MM.1S (cell line): Measurements from ENCODE around the gene PDXK.
A peak's percentile ranks its signal among the peaks of the same experiment; 100 is the strongest.

Source experiments
- DNase-seq: peaks from one replicate; pipeline ENCODE4 v3.0.0-alpha.2; 2015
- H2AFZ ChIP-seq: fragments of 300-600 bp; sonication (generic); 2 replicates; pipeline ENCODE4 v1.6.0; 2016; ENCODE audit warnings: antibody characterized with exemption, low read length
- H3F3A ChIP-seq: fragments of 300-600 bp; sonication (generic); 2 replicates; pipeline ENCODE4 v1.6.1; 2016; ENCODE audit warnings: mild to moderate bottlenecking, antibody characterized with exemption, low read length, moderate library complexity, mixed read lengths; ENCODE audit not compliant: insufficient read depth
- H3K27ac ChIP-seq: fragments of 300-600 bp; sonication (generic); 2 replicates; pipeline ENCODE4 v1.5.1; 2016; ENCODE audit warnings: mild to moderate bottlenecking, low read length
- H3K27me3 ChIP-seq: fragments of 300-600 bp; sonication (generic); replicated peaks from 2 replicates; pipeline ENCODE4 v1.6.0; 2016; ENCODE audit warnings: low read length; ENCODE audit not compliant: insufficient read depth
- H3K36me3 ChIP-seq: fragments of 300-600 bp; sonication (generic); replicated peaks from 2 replicates; pipeline ENCODE4 v1.6.1; 2016; ENCODE audit warnings: mild to moderate bottlenecking, low read length, mixed read lengths; ENCODE audit not compliant: insufficient read depth
- H3K4me1 ChIP-seq: fragments of 300-600 bp; sonication (generic); 2 replicates; pipeline ENCODE4 v1.6.1; 2016; ENCODE audit warnings: low read length, mixed read lengths
- H3K4me2 ChIP-seq: fragments of 300-600 bp; sonication (generic); 2 replicates; pipeline ENCODE4 v1.6.0; 2016; ENCODE audit warnings: low read depth, low read length
- H3K4me3 ChIP-seq: fragments of 300-600 bp; sonication (generic); 2 replicates; pipeline ENCODE4 v1.5.1; 2016; ENCODE audit warnings: low read length, mixed read lengths
- H3K79me2 ChIP-seq: fragments of 300-600 bp; sonication (generic); 2 replicates; pipeline ENCODE4 v1.6.1; 2016; ENCODE audit warnings: mixed run types, low read length, mixed read lengths
- H3K9ac ChIP-seq: fragments of 300-600 bp; sonication (generic); 2 replicates; pipeline ENCODE4 v1.6.1; 2016; ENCODE audit warnings: low read length, mixed read lengths
- H3K9me2 ChIP-seq: fragments of 300-600 bp; sonication (generic); replicated peaks from 2 replicates; pipeline ENCODE4 v1.6.1; 2016; ENCODE audit warnings: mild to moderate bottlenecking, low read length, mixed read lengths; ENCODE audit not compliant: insufficient read depth
- H3K9me3 ChIP-seq: fragments of 300-600 bp; sonication (generic); replicated peaks from 2 replicates; pipeline ENCODE4 v1.6.1; 2016; ENCODE audit warnings: mild to moderate bottlenecking, low read length, mixed read lengths; ENCODE audit not compliant: insufficient read depth
- H4K20me1 ChIP-seq: fragments of 300-600 bp; sonication (generic); 2 replicates; pipeline ENCODE4 v1.6.1; 2016; ENCODE audit warnings: mild to moderate bottlenecking, low read length, moderate library complexity, mixed read lengths; ENCODE audit not compliant: insufficient read depth
- CTCF ChIP-seq: fragments of 300-600 bp; sonication (generic); IDR thresholded peaks from 2 replicates; pipeline ENCODE4 v1.5.1; 2016; ENCODE audit warnings: antibody characterized with exemption, low read length, mixed read lengths
- EZH2 ChIP-seq: fragments of 300-600 bp; sonication (generic); optimal IDR thresholded peaks from 2 replicates; pipeline ENCODE3; 2017; ENCODE audit warnings: low read depth, mild to moderate bottlenecking, antibody characterized with exemption, low read length, mixed read lengths
- EZH2phosphoT487 ChIP-seq: fragments of 300-600 bp; sonication (generic); IDR thresholded peaks from 2 replicates; pipeline ENCODE4 v1.6.1; 2018; ENCODE audit warnings: antibody characterized with exemption, low read length

The PDXK gene

GRCh38 chr21:43775795-43776430 lies 57.0 kb downstream of the PDXK start, which contains the start of gene CSTB:
Gene CSTB, minus strand, starts transcription at chr21:43776308. Its CDS starts 39 bp downstream, at chr21:43776269.
- Histone ChIP-seq H3K36me3 (peaks cover 18% of the 10 kb centered on the region), H3K79me2 (peaks cover 33% of the 10 kb centered on the region), H2AFZ (peak within 1 kb of the TSS; percentile 70), H3K9me3 (no peaks in the 10 kb centered on the region), H3K9me2 (no peaks in the 10 kb centered on the region), H3K9ac (peak within 1 kb of the TSS; percentile 74), H3F3A (peaks cover 69% of the 10 kb centered on the region), H3K27me3 (no peaks in the 10 kb centered on the region), H3K4me1 (peaks cover 37% of the 10 kb centered on the region), H3K4me2 (peak within 1 kb of the TSS; percentile 83), H3K4me3 (peak within 1 kb of the TSS; percentile 90), H4K20me1 (peaks cover 6% of the 10 kb centered on the region; the same call in 1 of the 2 replicates), H3K27ac (peak within 1 kb of the TSS; percentile 58; the same call in 1 of the 2 replicates)
- DNase-seq: peak; percentile 94
- TF ChIP-seq EZH2: no peak
- TF ChIP-seq EZH2phosphoT487: no peak
- peak; percentile 19; the same call in 1 of the 2 replicates for TF ChIP-seq CTCF

- H3F3A ChIP-seq: peaks cover 73% of the 10 kb centered on the region
- H3K4me3 ChIP-seq: no peak overlapping the region
- H3K4me1 ChIP-seq: peaks cover 58% of the 10 kb centered on the region
- H3K4me2 ChIP-seq: no peak overlapping the region
- H3K79me2 ChIP-seq: peaks cover 33% of the 10 kb centered on the region
- no peak overlapping the region for H2AFZ ChIP-seq
- no peaks in the 10 kb centered on the region for H3K9me2 ChIP-seq
- no peak for DNase-seq
- TF ChIP-seq EZH2 (no peak), CTCF (no peak), EZH2phosphoT487 (no peak)
- H3K27ac ChIP-seq: no peak overlapping the region
- H3K9ac ChIP-seq: no peak overlapping the region
- H3K9me3 ChIP-seq: no peaks in the 10 kb centered on the region
- H3K36me3 ChIP-seq: peaks cover 17% of the 10 kb centered on the region
- no peaks in the 10 kb centered on the region for H3K27me3 ChIP-seq
- H4K20me1 ChIP-seq: peaks cover 6% of the 10 kb centered on the region; the same call in 1 of the 2 replicates
Measured at GRCh38 chr21:43777953-43778352, 59.0 kb downstream of the PDXK start.

- Histone ChIP-seq H3K4me1 (peaks cover 65% of the 10 kb centered on the region), H3F3A (peaks cover 73% of the 10 kb centered on the region), H2AFZ (no peak overlapping the region), H4K20me1 (peaks cover 6% of the 10 kb centered on the region; the same call in 1 of the 2 replicates), H3K27ac (peak overlapping the region; percentile 65), H3K4me2 (peak overlapping the region; percentile 11; the same call in 1 of the 2 replicates), H3K27me3 (no peaks in the 10 kb centered on the region), H3K36me3 (peaks cover 10% of the 10 kb centered on the region), H3K79me2 (peaks cover 29% of the 10 kb centered on the region), H3K9me3 (no peaks in the 10 kb centered on the region), H3K9ac (no peak overlapping the region), H3K9me2 (no peaks in the 10 kb centered on the region), H3K4me3 (no peak overlapping the region)
- no peak for DNase-seq
- TF ChIP-seq EZH2phosphoT487 (no peak), EZH2 (no peak), CTCF (no peak)
Measured at GRCh38 chr21:43778469-43779335, 59.8 kb downstream of the PDXK start.
